ENCODE results near the gene RIBC2.
A peak's percentile ranks its signal among the peaks of the same experiment; 100 is the strongest.
"Not testable (repeated sequence)": the region's sequence is repeated elsewhere in the genome, so short reads cannot be mapped to it uniquely, and the experiment has no call there.

Gene RIBC2
- 2.1 reads per million, percentile 4 among the genes with 10 or more reads in this experiment for total RNA-seq

DNA sequence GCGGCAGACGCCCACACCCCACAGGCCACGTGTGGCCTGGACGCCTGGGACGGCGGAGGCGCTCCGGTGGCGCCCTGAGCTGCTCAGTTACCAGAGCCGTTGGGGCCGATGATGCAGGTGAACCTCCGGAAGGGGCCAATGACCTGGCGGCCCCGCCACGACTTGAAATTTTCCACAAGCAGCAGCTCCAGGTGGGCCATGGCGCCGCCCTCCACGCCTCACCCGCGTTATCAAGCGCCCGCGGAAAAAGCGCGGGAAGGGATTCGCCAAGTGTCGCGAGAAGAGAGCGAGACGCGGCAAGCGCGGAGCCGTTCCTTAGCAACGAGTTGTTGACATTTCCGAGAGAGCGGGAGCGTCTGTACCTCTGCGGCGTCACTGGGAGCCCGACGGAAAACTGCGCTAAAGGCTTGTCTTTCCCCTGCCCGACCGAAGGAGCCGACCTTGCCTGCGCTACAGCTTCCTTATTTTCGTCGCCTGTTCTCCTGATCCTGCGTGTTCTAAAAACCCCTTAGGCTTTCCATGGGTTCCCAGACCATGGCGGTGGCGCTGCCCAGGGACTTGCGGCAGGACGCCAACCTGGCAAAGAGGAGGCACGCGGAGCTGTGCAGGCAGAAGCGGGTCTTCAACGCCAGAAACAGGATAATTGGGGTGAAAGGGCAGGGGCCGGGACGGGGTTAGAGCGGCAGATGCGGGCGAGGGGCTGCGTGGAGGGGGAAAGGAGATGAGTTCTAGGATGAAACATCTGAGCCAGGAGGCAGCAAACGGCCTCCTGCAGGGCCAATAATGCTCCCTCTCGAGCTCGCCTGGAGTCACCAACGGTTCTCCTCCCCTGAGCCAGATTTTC, at the start of gene RIBC2, which contains the start of gene SMC1B:
RIBC2 (plus strand) TSS at position 326 of the 844 bp plus-strand sequence; CDS start at position 520, 194 bp downstream.
SMC1B (minus strand) TSS at position 232 of the 844 bp plus-strand sequence; CDS start at position 200, 32 bp downstream.
- peak; percentile 80 for DNase-seq

- no peak for DNase-seq
Measured at GRCh38 chr22:45366713-45367112, 46.8 kb upstream of the RIBC2 start.

DNA sequence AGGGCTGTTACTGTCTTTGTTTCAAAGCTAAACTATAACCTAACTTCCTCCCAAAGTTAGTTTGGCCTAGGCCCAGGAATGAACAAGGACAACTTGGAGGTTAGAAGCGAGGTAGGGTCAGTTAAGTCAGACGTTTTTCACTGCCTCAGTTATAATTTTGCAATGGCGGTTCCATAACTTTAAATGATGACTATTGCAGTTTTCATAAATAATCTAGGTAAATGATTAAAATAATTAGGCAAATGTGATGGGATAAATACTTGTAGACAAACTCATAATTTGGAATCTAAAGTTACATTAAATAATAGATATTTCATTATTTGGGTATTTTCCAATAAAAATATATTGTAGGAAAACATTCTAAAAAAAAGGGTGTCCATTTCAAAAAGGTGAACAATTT, 39.9 kb upstream of the RIBC2 start:
- DNase-seq, result not testable (repeated sequence)

- DNase-seq, result no peak
Measured at GRCh38 chr22:45376009-45376408, 37.5 kb upstream of the RIBC2 start.

DNA sequence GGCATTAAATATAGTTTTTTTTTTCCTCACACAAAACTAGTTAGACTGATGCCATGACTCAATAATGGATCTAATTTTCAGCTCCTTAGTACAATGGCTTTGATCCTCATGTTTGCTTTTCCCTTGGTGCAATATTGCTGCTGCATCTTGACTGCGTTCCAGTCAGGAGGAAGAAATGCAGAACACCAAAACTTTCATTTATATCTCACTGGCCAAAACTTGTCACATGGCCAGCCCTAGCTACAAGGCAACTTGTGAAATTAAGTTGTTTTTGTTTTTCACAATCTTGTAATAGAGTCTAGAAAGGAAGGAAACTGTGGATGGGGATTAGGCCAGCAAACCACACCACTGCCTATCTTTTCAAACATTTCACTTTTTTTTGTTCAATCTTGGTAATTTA, 36.8 kb upstream of the RIBC2 start:
- DNase-seq, result no peak

GRCh38 chr22:45381348-45381747, 32.1 kb upstream of the RIBC2 start:
- DNase-seq, result no peak

DNA sequence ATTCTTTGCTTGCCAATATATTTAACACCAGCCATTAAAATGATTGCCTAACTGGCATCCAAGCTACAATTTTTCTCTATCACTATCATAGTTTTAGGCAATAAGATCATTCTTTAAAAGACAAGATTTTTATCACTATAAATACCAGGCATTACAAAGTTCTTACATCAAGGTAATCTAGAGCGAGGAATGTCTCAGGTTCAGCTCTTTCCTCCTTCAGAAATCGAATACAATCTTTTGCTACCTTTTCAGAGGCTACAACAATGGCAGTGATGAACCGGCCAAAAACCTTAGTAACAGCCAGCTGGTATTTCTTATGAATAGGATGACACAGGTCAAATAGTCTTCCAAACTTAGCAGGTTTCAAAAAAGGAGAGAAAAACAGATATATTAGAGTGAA, 23.9 kb upstream of the RIBC2 start:
- no peak for DNase-seq

- DNase-seq, result no peak
Measured at GRCh38 chr22:45397806-45398205, 15.7 kb upstream of the RIBC2 start.

DNA sequence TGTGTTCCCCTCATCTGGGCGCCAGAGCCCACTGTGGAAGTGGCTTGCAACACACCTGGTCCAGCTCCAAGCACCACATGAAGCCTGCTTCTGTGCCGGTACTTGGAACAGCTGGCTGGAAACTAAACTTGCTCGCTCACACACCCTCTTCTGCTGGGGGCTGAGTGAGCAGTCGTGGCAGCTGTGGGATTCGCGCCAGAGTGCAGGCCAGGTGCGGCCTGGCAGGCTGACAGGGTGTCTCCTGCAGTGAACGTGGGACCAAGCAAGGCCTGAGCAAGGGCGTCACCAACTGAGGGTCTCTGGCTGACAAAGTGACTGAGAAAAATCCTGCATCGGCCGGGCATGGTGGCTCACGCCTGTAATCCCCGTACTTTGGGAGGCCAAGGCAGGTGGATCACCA, 15.3 kb upstream of the RIBC2 start:
- DNase-seq, result no peak

DNA sequence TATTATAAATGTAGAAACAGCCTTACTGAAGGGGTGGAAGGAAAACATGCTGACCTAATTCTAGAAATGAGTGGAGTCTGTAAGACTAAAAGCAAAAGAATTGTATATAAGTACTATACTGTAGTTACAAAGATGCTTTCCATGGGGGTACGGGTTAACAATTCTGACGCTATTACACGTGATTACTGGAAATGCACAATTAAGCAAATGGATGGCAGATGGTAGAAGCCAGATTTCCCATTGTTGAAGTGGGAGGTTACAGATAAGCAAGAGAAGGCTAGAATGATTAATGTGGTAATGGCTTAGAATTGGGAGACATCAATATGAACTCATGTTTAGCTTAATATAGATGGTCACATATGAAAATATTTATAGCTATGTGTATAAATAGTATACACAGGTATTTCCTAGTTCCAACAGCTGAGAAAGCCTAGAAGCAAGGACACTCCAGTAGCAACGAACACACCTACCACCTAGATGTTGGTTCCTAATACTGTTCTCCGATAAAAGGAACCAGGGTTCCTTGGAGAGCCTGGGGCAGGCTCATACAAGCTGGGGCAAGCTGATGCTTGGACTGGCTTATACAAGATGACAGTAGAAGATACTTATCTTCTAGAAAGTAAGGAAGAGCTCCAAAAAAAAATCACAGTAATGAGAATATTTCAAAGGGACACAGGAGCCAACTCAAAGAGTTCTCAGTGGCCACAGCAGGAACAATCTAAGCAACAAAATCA, 13.6 kb upstream of the RIBC2 start:
- no peak for DNase-seq

GRCh38 chr22:45402466-45402985, 11.0 kb upstream of the RIBC2 start:
- DNase-seq, result no peak

DNA sequence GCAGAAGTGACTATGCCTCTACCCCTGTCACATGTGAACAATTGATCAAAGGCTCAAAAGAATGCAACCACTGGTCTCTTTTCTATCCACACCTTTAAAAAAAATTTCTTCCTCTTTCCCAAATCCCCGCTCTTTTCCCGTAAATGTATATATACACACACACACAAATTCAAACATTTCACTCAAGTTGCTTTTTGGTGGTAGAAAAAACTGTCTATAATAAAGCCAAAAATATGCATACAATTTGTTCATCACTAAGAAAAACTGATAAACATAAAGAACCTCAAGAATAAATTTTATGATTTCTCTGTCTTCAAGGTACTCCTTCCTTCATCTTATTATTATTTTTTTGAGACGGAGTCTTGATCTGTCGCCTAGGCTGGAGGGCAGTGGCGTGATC, 5.7 kb upstream of the RIBC2 start:
- no peak for DNase-seq

- no peak for DNase-seq
Measured at GRCh38 chr22:45413013-45413367, 503 bp upstream of the RIBC2 start.

GRCh38 chr22:45418056-45418769, 4.7 kb downstream of the RIBC2 start:
- DNase-seq, result no peak

- no peak for DNase-seq
Measured at GRCh38 chr22:45418770-45419138, 5.3 kb downstream of the RIBC2 start.

DNA sequence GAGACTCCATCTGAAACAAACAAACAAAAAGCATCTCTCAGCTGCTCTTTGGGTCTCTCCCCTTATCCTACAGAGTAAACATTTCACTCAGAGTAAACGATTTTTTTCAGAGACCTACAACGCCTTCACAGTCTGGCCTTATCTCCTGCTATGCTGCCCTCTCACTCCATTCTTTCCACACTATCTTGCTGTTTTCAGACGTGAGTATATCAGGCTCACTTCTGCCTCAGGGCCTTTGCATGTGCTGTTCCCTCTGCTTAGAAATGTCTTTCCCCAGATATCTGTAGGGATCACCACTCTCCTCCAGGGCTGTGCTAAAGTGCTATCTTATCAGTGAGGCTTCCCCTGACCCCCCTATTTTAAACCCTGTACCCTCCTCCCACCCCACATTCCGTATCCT, 6.5 kb downstream of the RIBC2 start:
- no peak for DNase-seq

- DNase-seq, result no peak
Measured at GRCh38 chr22:45420539-45420938, 7.0 kb downstream of the RIBC2 start.

- DNase-seq, result no peak
Measured at GRCh38 chr22:45421349-45422055, 8.0 kb downstream of the RIBC2 start.

DNA sequence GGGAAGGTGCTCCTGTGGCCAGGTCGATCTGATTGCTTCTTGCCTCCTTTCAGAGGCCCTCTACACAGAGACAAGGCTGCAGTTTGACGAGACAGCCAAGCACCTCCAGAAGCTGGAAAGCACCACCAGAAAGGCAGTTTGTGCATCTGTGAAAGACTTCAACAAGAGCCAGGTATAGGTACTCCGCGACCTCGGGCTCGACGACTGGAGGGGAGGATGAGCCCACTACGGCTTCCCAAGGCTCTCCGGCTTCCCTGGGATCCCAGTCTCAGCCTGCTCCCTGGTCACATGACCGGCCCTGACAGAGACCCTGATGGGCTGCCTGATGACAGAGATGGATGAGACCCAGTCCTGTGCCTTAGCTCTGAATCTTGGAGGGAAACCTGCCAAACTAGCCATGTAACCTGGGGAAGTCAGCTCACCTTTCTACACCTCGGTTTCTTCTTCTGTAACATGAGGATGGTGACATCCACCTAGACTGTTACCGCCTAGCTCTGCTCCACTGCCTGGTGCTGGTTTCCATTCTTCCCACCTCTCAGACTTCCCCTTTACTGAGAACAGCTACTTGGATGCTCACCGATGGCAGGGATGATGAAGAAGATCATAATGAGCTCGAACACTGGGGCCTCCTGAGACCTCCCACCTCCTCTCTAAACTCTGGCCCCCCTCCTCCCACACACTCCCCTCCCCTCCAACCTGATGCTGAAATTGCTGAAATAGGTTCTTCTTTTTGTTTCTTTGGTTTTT, 8.9 kb downstream of the RIBC2 start:
- no peak for DNase-seq

DNA sequence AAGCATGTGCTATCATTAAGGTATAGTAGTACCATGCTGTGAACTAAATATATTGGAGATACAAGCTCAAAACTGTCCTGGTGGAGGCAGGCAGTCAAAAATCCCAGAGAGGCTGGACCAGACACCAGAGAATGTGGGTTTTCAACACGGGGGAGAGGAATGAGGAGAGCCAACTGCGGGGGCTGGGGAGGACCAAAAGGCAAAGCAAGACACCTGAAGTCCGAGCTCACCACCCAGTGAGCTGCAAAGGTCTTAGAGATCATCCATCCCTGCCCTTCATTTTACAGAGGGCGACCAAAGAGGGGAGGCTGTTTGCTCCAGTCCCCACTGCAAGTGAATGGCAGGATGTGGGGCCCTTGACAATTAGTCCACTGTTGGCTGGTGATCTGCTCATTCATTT, 10.0 kb downstream of the RIBC2 start:
- no peak for DNase-seq

DNA sequence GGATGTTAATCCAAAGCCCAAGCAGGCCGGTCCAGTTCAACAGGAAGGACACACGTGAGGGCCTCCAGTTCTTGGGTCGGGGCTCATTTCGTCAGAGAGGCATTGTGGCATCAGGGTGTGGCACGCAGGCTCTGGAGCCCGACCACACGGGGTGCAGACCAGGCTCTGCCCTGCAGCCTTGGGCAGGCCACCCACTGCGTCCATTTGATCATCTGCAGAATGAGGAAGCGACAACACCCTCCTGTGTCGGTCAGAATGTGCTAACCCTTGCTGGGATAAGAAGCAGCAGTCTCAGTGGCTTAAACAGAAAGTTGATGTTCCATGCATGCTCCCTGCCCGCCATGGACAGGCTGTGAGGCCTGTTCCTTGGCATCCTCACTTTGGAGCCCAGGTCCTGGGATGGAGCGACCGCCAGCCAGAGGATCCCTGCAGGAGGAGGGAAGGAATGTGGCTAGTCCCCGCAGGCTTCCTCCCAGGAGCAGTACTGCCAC, 10.8 kb downstream of the RIBC2 start:
- no peak for DNase-seq

DNA sequence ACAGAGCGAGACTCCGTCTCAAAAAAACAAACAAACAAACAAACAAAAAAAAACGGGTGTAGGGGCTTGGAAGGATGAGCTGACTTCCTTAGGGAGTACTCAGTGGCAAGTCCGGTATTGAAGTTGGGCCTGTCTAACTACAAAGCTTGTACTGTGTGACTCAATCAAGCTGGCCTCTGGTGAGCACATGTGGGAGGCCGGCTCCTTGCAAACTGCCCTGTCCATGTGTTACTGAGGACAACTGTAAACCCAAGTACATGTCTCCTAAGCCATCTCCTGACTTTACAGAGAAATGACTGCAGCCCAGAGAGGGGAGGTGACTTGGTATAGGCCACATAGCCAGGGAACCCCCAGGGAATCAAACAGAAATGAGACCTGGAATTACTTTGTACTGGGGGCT, 11.6 kb downstream of the RIBC2 start:
- no peak for DNase-seq

Data from effector CD4-positive, alpha-beta T cell (primary cell).